ENCODE results near the gene NTSR2.

The NTSR2 gene

DNA sequence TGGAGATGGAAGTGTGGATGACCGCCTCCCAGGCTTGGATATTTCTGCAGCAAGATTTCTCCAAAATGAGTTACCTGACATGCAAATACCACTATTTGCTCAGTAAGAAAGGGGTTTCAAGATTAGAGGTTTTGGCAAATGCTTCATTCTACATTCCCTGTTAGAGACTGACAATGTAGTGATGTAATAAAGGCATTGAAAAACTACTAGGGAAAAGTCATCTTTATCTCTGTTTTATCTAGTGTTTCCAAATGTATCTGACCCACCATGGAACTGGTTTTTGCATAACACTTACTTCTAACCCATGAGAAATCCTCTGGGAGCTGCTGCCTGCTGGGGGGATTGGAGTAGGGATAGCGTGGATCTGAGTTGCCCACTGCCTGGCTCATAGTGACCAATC lies 33.0 kb upstream of the NTSR2 start:
- DNase-seq (ENCODE audit: low spot score) = no peak
- H3K27ac ChIP-seq = no peak overlapping the region
- TF ChIP-seq, protein P1, sequence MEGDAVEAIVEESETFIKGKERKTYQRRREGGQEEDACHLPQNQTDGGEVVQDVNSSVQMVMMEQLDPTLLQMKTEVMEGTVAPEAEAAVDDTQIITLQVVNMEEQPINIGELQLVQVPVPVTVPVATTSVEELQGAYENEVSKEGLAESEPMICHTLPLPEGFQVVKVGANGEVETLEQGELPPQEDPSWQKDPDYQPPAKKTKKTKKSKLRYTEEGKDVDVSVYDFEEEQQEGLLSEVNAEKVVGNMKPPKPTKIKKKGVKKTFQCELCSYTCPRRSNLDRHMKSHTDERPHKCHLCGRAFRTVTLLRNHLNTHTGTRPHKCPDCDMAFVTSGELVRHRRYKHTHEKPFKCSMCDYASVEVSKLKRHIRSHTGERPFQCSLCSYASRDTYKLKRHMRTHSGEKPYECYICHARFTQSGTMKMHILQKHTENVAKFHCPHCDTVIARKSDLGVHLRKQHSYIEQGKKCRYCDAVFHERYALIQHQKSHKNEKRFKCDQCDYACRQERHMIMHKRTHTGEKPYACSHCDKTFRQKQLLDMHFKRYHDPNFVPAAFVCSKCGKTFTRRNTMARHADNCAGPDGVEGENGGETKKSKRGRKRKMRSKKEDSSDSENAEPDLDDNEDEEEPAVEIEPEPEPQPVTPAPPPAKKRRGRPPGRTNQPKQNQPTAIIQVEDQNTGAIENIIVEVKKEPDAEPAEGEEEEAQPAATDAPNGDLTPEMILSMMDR (conservative IDR thresholded peaks at IDR 0.05; ENCODE audit: low read depth) = no peak
- ChIA-PET CTCF (no interaction called here), POLR2A (ENCODE audit: low non-redundant PET) (no interaction called here)

DNA sequence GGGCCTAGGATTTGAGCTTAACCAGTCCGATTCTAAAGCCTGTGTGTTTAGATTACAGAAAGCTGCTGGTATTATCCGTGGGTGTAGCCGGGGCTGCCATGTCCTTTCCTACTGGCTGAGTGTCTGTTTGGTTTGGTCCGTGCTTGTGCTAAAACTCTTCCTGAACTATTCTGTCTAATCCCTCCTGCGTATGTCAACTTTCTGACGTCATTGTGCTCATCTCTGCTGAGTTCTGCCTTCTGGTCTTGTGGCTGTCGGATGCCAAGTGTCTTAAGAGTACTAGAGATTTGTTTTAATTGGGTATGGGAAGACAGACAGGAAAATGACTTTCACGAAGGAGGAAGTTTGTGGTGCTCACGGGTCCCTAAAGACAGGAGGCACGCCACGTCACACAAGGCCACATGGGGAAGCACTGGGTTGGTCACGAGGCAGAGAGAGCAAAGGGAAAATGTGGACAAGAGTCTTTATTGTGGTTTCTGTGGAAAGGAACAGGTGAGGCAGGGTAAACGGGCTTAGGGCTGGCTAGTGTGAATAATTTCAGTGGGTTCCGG lies 31.8 kb upstream of the NTSR2 start:
- H3K27ac ChIP-seq = no peak overlapping the region
- TF ChIP-seq, protein P1 (conservative IDR thresholded peaks at IDR 0.05; ENCODE audit: low read depth) = no peak
- CTCF ChIA-PET = interaction anchor here (0.6 kb wide), 1 partner anchor 32 kb away, joined by 3 read pairs; the partner anchor contains the start of gene NTSR2

DNA sequence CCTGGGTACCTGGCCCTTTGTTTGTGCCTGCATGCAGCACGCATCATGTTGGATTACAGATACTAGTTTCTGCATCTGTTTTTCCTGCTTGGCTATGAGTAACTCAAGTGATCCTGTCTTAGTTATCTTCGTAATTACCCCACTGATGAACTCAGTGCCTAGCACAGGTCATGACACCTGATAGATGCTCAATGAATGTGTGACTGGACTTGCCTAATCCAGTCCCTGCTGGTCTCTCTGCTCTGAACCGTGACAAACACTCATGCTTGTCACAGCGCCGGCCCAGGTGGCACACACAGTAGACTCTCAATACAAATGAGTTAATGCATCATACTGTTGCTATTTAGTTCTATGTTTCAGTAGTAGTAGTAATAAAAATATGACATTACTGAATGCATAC lies 31.2 kb upstream of the NTSR2 start:
- ChIA-PET POLR2A (ENCODE audit: low non-redundant PET) (no interaction called here), CTCF (interaction anchor here (0.6 to 0.7 kb wide), 3 partner anchors 18 to 1154 kb away, joined by 3 to 4 read pairs (median 4); no protein-coding TSS in a partner anchor)
- H3K27ac ChIP-seq = no peak overlapping the region
- no peak for DNase-seq (ENCODE audit: low spot score)
- TF ChIP-seq, protein P1 (conservative IDR thresholded peaks at IDR 0.05; ENCODE audit: low read depth) = no peak

More for the DNA sequence above, 31.8 kb upstream of the NTSR2 start:
- no peak for DNase-seq (ENCODE audit: low spot score)
- POLR2A ChIA-PET (ENCODE audit: low non-redundant PET) = no interaction called here

DNA sequence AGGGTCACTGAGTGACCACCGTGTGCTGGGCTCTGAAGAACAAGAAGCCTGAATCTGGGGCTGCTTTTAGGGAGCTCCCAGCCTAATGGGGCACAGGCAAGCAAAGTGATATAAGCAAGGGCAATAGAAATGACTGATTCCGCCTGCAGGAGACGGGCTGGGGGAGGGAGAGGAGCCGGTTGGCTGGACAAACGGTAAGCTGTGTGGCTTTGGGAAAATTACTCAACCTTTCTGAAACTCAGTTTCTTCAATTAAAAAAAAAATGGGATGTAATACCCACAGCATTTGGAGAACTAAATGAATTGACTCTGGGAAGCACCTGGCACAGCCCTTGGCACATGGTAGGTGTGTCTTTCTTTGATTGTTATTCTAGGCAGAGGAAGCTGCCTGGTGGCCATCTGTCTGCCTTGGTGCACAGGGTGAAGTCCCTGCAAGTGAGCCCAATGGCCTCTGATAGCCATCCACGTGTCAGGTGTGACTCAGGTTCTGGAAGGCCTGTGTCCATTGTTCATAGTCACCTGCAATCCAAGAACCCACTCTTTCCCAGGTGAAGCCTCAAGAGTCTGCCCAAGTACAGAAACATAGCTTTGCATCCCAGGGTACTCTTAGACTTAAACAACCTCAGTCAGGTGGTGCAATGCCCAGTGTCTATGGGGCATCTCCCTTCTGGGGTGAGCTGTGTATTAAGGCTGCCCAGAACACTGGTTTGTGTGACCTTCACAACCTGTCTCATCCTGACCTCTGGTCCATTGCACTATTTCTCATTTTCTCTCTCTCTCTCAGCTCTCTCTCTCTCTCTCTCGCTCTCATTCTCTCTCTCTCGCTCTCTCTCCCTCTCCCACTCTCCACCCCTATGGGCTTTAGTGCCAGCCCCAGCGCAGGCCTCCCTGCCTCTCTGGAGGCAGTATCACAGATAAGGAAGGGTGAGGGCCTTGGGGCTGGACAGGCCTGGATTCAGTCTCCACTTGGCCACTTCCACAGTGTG lies 30.0 kb upstream of the NTSR2 start:
- TF ChIP-seq, protein P1 (conservative IDR thresholded peaks at IDR 0.05; ENCODE audit: low read depth) = no peak
- CTCF ChIA-PET = interaction anchor here (0.6 to 0.8 kb wide), 3 partner anchors 10 to 1031 kb away, joined by 3 to 6 read pairs (median 4); no protein-coding TSS in a partner anchor

DNA sequence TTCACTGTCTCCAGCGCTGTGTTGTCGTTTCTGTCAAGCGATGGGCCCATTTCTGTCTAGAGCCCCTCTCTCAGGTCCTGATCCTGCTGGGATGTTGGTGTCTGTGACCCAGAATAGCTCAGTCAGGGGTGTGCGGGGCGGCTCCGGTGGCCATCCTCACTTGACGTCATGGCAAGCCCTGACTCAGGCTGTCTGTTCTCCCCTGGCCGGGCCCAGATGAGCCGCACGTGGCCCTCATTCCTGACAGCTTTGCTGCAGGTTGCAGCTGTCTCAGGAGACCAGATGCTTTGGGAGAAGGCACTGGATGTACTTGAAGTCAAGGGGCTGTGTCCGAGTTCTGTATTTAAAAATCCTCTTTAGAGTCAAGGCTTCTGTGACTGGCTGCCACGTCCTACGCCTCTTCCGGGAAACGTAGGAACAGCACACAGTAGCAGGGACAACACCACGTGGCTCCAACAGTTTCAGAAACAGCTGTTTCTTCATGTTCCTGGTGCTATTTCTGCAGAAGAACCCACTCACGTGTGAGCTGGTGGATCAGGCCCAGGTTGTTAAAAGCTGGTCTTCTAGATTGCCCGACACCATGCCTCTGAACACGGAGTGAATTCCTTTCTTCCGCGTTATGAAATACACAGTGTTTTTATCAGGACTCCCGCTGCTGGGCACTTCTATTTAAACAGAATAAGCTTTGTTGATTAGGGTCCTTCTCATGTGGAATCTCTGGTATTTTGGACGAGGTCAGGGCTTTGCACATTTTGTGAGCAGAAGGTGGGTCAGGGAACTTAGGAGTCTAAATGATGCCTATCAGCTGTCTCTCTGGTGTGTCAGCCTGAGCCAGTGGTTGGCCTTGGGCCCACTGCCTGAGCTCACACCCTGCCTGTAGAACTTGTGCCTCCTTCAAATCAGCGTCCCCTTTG lies 28.3 kb upstream of the NTSR2 start:
- H3K27ac ChIP-seq = peak overlapping the region; percentile 73
- ChIA-PET POLR2A (ENCODE audit: low non-redundant PET) (no interaction called here), CTCF (interaction anchor here (0.6 to 1.3 kb wide), 3 partner anchors 46 to 86 kb away, joined by 3 to 4 read pairs (median 4); no protein-coding TSS in a partner anchor)
- DNase-seq (ENCODE audit: low spot score) = no peak
- TF ChIP-seq, protein P1 (conservative IDR thresholded peaks at IDR 0.05; ENCODE audit: low read depth) = no peak

More for the DNA sequence above, 30.0 kb upstream of the NTSR2 start:
- no peak for DNase-seq (ENCODE audit: low spot score)
- POLR2A ChIA-PET (ENCODE audit: low non-redundant PET) = no interaction called here
- no peak overlapping the region for H3K27ac ChIP-seq

All from RWPE1 (cell line).